Thyroid gland (tissue), 4 donors: ENCODE data around the gene FRMD8.

Experiments
- CTCF ChIP-seq, 6 experiments: fragments of 200-600 bp in 3 of 6; fragments of 450-650 bp in 3 of 6; sonication (generic) in 3 of 6; IDR thresholded peaks; one replicate each; pipeline ENCODE4 v1.5.1; 2016 to 2019; ENCODE audit warnings: antibody characterized with exemption in 6 of 6, mild to moderate bottlenecking in 2 of 6, inconsistent platforms in 1 of 6, moderate library complexity in 1 of 6
- POLR2A ChIP-seq, 2 donors: fragments of 450-650 bp; IDR thresholded peaks; one replicate each; pipeline ENCODE4 v1.6.1; 2017; ENCODE audit warnings: antibody characterized with exemption in 2 of 2, mild to moderate bottlenecking in 2 of 2, moderate library complexity in 1 of 2

GRCh38 chr11:65403607-65404121 lies 17.2 kb downstream of the FRMD8 start:
- TF ChIP-seq CTCF (IDR thresholded peaks at IDR 0.05) (no peak), POLR2A (IDR thresholded peaks at IDR 0.05) (peak in 1 of 2 donors; percentile 16)
